ENCODE results near the gene GAGE12F.
"Not testable (repeated sequence)": the region's sequence is repeated elsewhere in the genome, so short reads cannot be mapped to it uniquely, and the experiment has no call there.

DNA sequence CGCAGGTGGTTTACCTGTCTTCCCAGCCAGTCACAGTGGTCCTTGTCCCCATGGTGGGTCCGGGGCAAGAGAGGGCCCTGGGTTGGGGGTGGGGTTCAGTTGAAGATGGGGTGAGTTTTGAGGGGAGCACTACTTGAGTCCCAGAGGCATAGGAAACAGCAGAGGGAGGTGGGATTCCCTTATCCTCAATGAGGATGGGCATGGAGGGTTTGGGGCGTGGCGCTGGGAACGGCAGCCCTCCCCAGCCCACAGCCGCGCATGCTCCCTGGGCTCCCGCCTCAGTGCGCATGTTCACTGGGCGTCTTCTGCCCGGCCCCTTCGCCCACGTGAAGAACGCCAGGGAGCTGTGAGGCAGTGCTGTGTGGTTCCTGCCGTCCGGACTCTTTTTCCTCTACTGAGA, at the start of gene GAGE12F:
- TF ChIP-seq, protein P1, sequence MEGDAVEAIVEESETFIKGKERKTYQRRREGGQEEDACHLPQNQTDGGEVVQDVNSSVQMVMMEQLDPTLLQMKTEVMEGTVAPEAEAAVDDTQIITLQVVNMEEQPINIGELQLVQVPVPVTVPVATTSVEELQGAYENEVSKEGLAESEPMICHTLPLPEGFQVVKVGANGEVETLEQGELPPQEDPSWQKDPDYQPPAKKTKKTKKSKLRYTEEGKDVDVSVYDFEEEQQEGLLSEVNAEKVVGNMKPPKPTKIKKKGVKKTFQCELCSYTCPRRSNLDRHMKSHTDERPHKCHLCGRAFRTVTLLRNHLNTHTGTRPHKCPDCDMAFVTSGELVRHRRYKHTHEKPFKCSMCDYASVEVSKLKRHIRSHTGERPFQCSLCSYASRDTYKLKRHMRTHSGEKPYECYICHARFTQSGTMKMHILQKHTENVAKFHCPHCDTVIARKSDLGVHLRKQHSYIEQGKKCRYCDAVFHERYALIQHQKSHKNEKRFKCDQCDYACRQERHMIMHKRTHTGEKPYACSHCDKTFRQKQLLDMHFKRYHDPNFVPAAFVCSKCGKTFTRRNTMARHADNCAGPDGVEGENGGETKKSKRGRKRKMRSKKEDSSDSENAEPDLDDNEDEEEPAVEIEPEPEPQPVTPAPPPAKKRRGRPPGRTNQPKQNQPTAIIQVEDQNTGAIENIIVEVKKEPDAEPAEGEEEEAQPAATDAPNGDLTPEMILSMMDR (IDR thresholded peaks at IDR 0.05; ENCODE audit: low read depth, low read length): not testable (repeated sequence)
- not testable (repeated sequence) for TF ChIP-seq EZH2phosphoT487 (IDR thresholded peaks at IDR 0.05; ENCODE audit: low read depth)

All from OCI-LY3 (cell line).